K562 (cell line): ENCODE data around the gene RAD54L. TPM values are rescaled to one million over a fixed set of nuclear protein-coding genes. Genes with fewer than 3 reads are reported as not detected.

Experiments
- ARID2 ChIP-seq: fragments of 450-650 bp; IDR thresholded peaks from 2 replicates; pipeline ENCODE4 v1.6.1; 2017; ENCODE audit warnings: antibody characterized with exemption, mild to moderate bottlenecking
- CC2D1A ChIP-seq: fragments of 450-650 bp; IDR thresholded peaks from 2 replicates; pipeline ENCODE4 v1.6.1; 2017; ENCODE audit warnings: mild to moderate bottlenecking
- HMGN3 ChIP-seq: IDR thresholded peaks from 2 replicates; pipeline ENCODE4 v1.6.1; 2011; ENCODE audit warnings: borderline replicate concordance, low read depth, mild to moderate bottlenecking, mixed read lengths, low read length; ENCODE audit not compliant: insufficient read length; ENCODE audit errors: extremely low read depth
- ILF3 ChIP-seq: fragments of 450-650 bp; IDR thresholded peaks from 2 replicates; pipeline ENCODE4 v1.6.1; 2018; ENCODE audit warnings: antibody characterized with exemption, mild to moderate bottlenecking, moderate library complexity, borderline replicate concordance
- JUND ChIP-seq, 2 experiments: IDR thresholded peaks; 2 replicates in 1 of 2; 3 replicates in 1 of 2; pipeline ENCODE4 v1.6.1; 2011; ENCODE audit warnings: borderline replicate concordance in 2 of 2, low read depth in 2 of 2, low read length in 2 of 2, improper control_type of control experiment in 1 of 2, missing biosample characterization in 1 of 2, missing genetic modification characterization in 1 of 2, missing genetic modification reagents in 1 of 2
- NR2C2 ChIP-seq, 2 experiments: fragments of 200-800 bp in 1 of 2; sonication (Bioruptor generic) in 1 of 2; sonication (generic) in 1 of 2; formaldehyde crosslinking in 1 of 2; IDR thresholded peaks; 2 replicates each; pipeline versions ENCODE4 v1.6.1 to v1.8.0; 2016 to 2022; ENCODE audit warnings: mild to moderate bottlenecking in 1 of 2, missing compliant biosample characterization in 1 of 2, missing genetic modification characterization in 1 of 2, missing genetic modification reagents in 1 of 2
- RBM25 ChIP-seq: fragments of 200-400 bp; formaldehyde crosslinking; IDR thresholded peaks from 2 replicates; pipeline ENCODE4 v1.6.1; 2018; ENCODE audit warnings: low read length, low read depth, moderate library complexity; ENCODE audit not compliant: severe bottlenecking
- RCOR1 ChIP-seq, 2 experiments: IDR thresholded peaks; 2 replicates each; pipeline ENCODE4 v1.6.1; 2012; ENCODE audit warnings: low read depth in 2 of 2, low read length in 2 of 2, borderline replicate concordance in 1 of 2, improper control_type of control experiment in 1 of 2
- polyA plus RNA-seq, 8 experiments: library from polyadenylated mRNA; depleted of rRNA in 4 of 8; stranded (reverse) in 5 of 8; unstranded in 3 of 8; fragments of >200 nt; fragmentation: Nextera tagmentation in 2 of 8; fragmentation: Illumina TruSeq in 1 of 8; extraction: Ambion mirVana in 2 of 8; extraction: Trizol in 1 of 8; gene quantifications; 2 replicates each; pipeline versions ENCODE4 v1.2.1 to v1.2.3, GENCODE V29; 2011 to 2014; ENCODE audit warnings: inconsistent platforms in 1 of 8, missing spikeins in 1 of 8
- total RNA-seq, 7 experiments: library from RNA; depleted of rRNA in 6 of 7; stranded (reverse); fragments of >200 nt in 6 of 7; fragmentation: Illumina TruSeq in 2 of 7; extraction: Trizol in 2 of 7; gene quantifications; 2 replicates each; pipeline versions ENCODE4 v1.2.1 to v1.2.3, GENCODE V29; 2011 to 2021; ENCODE audit warnings: low replicate concordance in 1 of 7
- TF ChIP-seq, protein P1 (sequence below): IDR thresholded peaks from 2 replicates; pipeline ENCODE4 v1.6.1; 2011; ENCODE audit warnings: borderline replicate concordance, low read depth, mild to moderate bottlenecking, moderate library complexity, low read length; ENCODE audit not compliant: insufficient read depth, poor library complexity, severe bottlenecking
- TF ChIP-seq, protein P2 (sequence below), 2 experiments: fragments of 450-650 bp; formaldehyde crosslinking in 1 of 2; IDR thresholded peaks; 2 replicates each; pipeline versions ENCODE4 v1.4.0 to v1.6.1; 2014 to 2020; ENCODE audit warnings: mild to moderate bottlenecking in 2 of 2, borderline replicate concordance in 1 of 2, low read depth in 1 of 2
- TF ChIP-seq, protein P3 (sequence below): conservative IDR thresholded peaks from 2 replicates; pipeline ENCODE4 v1.6.1; 2011; ENCODE audit warnings: low read depth, mild to moderate bottlenecking, low read length; ENCODE audit not compliant: control insufficient read depth
- TF ChIP-seq, protein P4 (sequence below): fragments of 450-650 bp; conservative IDR thresholded peaks from 2 replicates; pipeline ENCODE4 v1.6.1; 2016; ENCODE audit warnings: missing genetic modification characterization, low read depth, mild to moderate bottlenecking, missing compliant biosample characterization, moderate library complexity

RAD54L gene
- total and polyA plus RNA-seq, 9 of the 15 experiments (the other 6 are each of a cell fraction or from before 2014, with no cell fraction given), result 17.9 to 92.3 (median 37.5) TPM

DNA sequence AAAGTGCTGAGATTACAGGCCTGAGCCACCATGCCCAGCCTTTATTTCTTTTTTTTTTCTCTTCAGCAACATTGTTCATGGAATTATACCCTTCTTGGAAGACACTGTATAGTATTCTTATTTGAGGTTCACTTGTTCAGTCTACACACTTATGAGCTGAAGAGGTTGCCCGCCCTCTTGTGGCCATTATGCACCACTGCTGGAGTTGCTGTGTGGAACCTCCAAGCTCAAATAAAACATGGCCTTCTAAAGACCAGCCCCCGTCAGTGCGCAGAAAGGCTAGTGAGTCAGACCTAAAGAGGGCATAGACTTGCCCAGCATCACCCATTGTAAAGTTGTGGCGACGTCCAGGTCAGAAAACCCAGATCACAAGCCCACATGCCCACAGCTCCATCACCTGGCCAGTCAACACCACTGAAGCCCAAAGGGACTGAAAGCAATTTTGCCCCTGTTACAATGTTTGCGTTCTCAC lies 24.1 kb upstream of the RAD54L start (continued):
- TF ChIP-seq HMGN3 (no peak), ILF3 (no peak), CC2D1A (peak; percentile 62; the same call in 1 of the 2 replicates), RBM25 (peak; percentile 53), ARID2 (0 out of 2 replicates have a peak, but pooled peaks have one; percentile 32), NR2C2 (CRISPR knock-in tag; IDR thresholded peaks at IDR 0.05) (peak; percentile 46; the same call in 1 of the 2 replicates), NR2C2 (tag; IDR thresholded peaks at IDR 0.05) (no peak), JUND (IDR thresholded peaks at IDR 0.05; ENCODE audit: borderline replicate concordance, low read depth, low read length) (no peak), JUND (tag; IDR thresholded peaks at IDR 0.05; ENCODE audit: borderline replicate concordance, low read depth, low read length) (no peak; the same call in 2 of the 3 replicates), RCOR1 (IDR thresholded peaks at IDR 0.05; ENCODE audit: borderline replicate concordance in 1 of 2, low read depth in 2 of 2, low read length in 2 of 2) (peak in 1 of 2 experiments; percentile 41; a peak in 1 of 4 replicates)
- TF ChIP-seq, protein P1, sequence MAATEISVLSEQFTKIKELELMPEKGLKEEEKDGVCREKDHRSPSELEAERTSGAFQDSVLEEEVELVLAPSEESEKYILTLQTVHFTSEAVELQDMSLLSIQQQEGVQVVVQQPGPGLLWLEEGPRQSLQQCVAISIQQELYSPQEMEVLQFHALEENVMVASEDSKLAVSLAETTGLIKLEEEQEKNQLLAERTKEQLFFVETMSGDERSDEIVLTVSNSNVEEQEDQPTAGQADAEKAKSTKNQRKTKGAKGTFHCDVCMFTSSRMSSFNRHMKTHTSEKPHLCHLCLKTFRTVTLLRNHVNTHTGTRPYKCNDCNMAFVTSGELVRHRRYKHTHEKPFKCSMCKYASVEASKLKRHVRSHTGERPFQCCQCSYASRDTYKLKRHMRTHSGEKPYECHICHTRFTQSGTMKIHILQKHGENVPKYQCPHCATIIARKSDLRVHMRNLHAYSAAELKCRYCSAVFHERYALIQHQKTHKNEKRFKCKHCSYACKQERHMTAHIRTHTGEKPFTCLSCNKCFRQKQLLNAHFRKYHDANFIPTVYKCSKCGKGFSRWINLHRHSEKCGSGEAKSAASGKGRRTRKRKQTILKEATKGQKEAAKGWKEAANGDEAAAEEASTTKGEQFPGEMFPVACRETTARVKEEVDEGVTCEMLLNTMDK, result peak; percentile 46
- TF ChIP-seq, protein P2, sequence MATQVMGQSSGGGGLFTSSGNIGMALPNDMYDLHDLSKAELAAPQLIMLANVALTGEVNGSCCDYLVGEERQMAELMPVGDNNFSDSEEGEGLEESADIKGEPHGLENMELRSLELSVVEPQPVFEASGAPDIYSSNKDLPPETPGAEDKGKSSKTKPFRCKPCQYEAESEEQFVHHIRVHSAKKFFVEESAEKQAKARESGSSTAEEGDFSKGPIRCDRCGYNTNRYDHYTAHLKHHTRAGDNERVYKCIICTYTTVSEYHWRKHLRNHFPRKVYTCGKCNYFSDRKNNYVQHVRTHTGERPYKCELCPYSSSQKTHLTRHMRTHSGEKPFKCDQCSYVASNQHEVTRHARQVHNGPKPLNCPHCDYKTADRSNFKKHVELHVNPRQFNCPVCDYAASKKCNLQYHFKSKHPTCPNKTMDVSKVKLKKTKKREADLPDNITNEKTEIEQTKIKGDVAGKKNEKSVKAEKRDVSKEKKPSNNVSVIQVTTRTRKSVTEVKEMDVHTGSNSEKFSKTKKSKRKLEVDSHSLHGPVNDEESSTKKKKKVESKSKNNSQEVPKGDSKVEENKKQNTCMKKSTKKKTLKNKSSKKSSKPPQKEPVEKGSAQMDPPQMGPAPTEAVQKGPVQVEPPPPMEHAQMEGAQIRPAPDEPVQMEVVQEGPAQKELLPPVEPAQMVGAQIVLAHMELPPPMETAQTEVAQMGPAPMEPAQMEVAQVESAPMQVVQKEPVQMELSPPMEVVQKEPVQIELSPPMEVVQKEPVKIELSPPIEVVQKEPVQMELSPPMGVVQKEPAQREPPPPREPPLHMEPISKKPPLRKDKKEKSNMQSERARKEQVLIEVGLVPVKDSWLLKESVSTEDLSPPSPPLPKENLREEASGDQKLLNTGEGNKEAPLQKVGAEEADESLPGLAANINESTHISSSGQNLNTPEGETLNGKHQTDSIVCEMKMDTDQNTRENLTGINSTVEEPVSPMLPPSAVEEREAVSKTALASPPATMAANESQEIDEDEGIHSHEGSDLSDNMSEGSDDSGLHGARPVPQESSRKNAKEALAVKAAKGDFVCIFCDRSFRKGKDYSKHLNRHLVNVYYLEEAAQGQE (IDR thresholded peaks at IDR 0.05; ENCODE audit: borderline replicate concordance), result peak; percentile 85; the same call in 1 of the 2 replicates
- TF ChIP-seq, protein P2 (CRISPR knock-in tag; IDR thresholded peaks at IDR 0.05; ENCODE audit: low read depth), result no peak
- TF ChIP-seq, protein P3, sequence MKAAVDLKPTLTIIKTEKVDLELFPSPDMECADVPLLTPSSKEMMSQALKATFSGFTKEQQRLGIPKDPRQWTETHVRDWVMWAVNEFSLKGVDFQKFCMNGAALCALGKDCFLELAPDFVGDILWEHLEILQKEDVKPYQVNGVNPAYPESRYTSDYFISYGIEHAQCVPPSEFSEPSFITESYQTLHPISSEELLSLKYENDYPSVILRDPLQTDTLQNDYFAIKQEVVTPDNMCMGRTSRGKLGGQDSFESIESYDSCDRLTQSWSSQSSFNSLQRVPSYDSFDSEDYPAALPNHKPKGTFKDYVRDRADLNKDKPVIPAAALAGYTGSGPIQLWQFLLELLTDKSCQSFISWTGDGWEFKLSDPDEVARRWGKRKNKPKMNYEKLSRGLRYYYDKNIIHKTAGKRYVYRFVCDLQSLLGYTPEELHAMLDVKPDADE, result no peak
- TF ChIP-seq, protein P4, sequence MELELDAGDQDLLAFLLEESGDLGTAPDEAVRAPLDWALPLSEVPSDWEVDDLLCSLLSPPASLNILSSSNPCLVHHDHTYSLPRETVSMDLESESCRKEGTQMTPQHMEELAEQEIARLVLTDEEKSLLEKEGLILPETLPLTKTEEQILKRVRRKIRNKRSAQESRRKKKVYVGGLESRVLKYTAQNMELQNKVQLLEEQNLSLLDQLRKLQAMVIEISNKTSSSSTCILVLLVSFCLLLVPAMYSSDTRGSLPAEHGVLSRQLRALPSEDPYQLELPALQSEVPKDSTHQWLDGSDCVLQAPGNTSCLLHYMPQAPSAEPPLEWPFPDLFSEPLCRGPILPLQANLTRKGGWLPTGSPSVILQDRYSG (tag), result no peak
